Subcutaneous abdominal adipose tissue (tissue), 5 donors: Measurements from ENCODE around the gene WNT8B.

Experiments
- H3K27ac ChIP-seq: one replicate; pipeline ENCODE4 v1.7.0; 2013; ENCODE audit warnings: low read depth, mild to moderate bottlenecking, inconsistent platforms, low read length, moderate library complexity
- H3K27me3 ChIP-seq, 5 donors: one replicate each; pipeline ENCODE4 v1.7.0; 2013; ENCODE audit warnings: low read length in 5 of 5, inconsistent platforms in 1 of 5; ENCODE audit not compliant: control insufficient read depth in 5 of 5, insufficient read depth in 4 of 5
- H3K36me3 ChIP-seq, 5 donors: one replicate each; pipeline ENCODE4 v1.7.0; 2013; ENCODE audit warnings: low read length in 5 of 5; ENCODE audit not compliant: control insufficient read depth in 5 of 5, insufficient read depth in 5 of 5
- H3K4me1 ChIP-seq, 5 donors: one replicate each; pipeline ENCODE4 v1.7.0; 2013; ENCODE audit warnings: low read length in 5 of 5, mild to moderate bottlenecking in 3 of 5, moderate library complexity in 1 of 5; ENCODE audit not compliant: control insufficient read depth in 5 of 5, insufficient read depth in 5 of 5
- H3K4me3 ChIP-seq, 5 donors: one replicate each; pipeline ENCODE4 v1.7.0; 2013; ENCODE audit warnings: low read length in 5 of 5, low read depth in 1 of 5
- H3K9ac ChIP-seq, 5 donors: one replicate each; pipeline ENCODE4 v1.7.0; 2013; ENCODE audit warnings: low read length in 5 of 5, mild to moderate bottlenecking in 4 of 5, moderate library complexity in 3 of 5
- H3K9me3 ChIP-seq, 5 donors: one replicate each; pipeline ENCODE4 v1.7.0; 2013; ENCODE audit warnings: low read length in 5 of 5; ENCODE audit not compliant: control insufficient read depth in 5 of 5
- donor health status: healthy.
- donor health status: healthy.
- donor health status: healthy.
- donor health status: healthy.
- donor health status: healthy.

The WNT8B gene, protein sequence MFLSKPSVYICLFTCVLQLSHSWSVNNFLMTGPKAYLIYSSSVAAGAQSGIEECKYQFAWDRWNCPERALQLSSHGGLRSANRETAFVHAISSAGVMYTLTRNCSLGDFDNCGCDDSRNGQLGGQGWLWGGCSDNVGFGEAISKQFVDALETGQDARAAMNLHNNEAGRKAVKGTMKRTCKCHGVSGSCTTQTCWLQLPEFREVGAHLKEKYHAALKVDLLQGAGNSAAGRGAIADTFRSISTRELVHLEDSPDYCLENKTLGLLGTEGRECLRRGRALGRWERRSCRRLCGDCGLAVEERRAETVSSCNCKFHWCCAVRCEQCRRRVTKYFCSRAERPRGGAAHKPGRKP

DNA sequence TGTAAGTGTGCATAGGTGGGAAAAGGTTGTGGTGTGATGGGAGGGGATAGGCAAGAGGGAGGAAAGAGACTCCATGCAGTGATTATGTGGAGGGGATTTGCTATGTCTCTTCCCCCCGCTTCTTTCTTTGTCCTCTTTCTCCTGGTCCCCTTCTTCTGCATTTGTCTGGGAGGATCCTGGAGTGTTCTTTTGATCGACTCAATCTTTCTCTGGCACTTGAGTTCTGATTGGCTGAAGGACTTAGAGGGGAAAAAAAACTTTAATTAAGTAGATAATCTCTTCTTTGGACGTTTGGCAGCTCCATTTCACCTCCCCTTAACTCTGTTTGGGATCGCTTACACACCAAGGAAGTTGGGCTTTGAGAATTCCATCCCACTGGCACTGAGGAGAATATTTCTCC is at the start of gene WNT8B:
Gene WNT8B, plus strand, starts transcription at position 301 of the 400 bp plus-strand sequence. CDS start 160 bp downstream, outside the sequence.
- H3K27me3 ChIP-seq = no peaks in the 10 kb centered on the region
- no peaks in the 10 kb centered on the region for H3K9me3 ChIP-seq
- H3K9ac ChIP-seq = no peak within 1 kb of the TSS
- H3K27ac ChIP-seq = no peak within 1 kb of the TSS
- H3K4me1 ChIP-seq = no peaks in the 10 kb centered on the region
- no peak within 1 kb of the TSS for H3K4me3 ChIP-seq
- no peaks in the 10 kb centered on the region for H3K36me3 ChIP-seq

- H3K4me3 ChIP-seq = no peak overlapping the region
- H3K4me1 ChIP-seq = no peaks in the 10 kb centered on the region
- no peak overlapping the region for H3K9ac ChIP-seq
- no peaks in the 10 kb centered on the region for H3K36me3 ChIP-seq
- no peak overlapping the region for H3K27ac ChIP-seq
- no peaks in the 10 kb centered on the region for H3K27me3 ChIP-seq
- no peaks in the 10 kb centered on the region for H3K9me3 ChIP-seq
These were observed 49.6 kb upstream of the WNT8B start for GRCh38 chr10:100413173-100413572.

- no peaks in the 10 kb centered on the region for H3K4me1 ChIP-seq
- no peak overlapping the region for H3K27ac ChIP-seq
- H3K27me3 ChIP-seq = no peaks in the 10 kb centered on the region
- no peak overlapping the region for H3K4me3 ChIP-seq
- no peaks in the 10 kb centered on the region for H3K36me3 ChIP-seq
- H3K9me3 ChIP-seq = no peaks in the 10 kb centered on the region
- no peak overlapping the region for H3K9ac ChIP-seq
These were observed 42.8 kb upstream of the WNT8B start for GRCh38 chr10:100419911-100420449.

- no peaks in the 10 kb centered on the region for H3K36me3 ChIP-seq
- no peak overlapping the region for H3K27ac ChIP-seq
- no peaks in the 10 kb centered on the region for H3K4me1 ChIP-seq
- no peak overlapping the region for H3K4me3 ChIP-seq
- H3K9me3 ChIP-seq = no peaks in the 10 kb centered on the region
- H3K9ac ChIP-seq = no peak overlapping the region
- H3K27me3 ChIP-seq = no peaks in the 10 kb centered on the region
These were observed 35.4 kb upstream of the WNT8B start for GRCh38 chr10:100427374-100427773.

DNA sequence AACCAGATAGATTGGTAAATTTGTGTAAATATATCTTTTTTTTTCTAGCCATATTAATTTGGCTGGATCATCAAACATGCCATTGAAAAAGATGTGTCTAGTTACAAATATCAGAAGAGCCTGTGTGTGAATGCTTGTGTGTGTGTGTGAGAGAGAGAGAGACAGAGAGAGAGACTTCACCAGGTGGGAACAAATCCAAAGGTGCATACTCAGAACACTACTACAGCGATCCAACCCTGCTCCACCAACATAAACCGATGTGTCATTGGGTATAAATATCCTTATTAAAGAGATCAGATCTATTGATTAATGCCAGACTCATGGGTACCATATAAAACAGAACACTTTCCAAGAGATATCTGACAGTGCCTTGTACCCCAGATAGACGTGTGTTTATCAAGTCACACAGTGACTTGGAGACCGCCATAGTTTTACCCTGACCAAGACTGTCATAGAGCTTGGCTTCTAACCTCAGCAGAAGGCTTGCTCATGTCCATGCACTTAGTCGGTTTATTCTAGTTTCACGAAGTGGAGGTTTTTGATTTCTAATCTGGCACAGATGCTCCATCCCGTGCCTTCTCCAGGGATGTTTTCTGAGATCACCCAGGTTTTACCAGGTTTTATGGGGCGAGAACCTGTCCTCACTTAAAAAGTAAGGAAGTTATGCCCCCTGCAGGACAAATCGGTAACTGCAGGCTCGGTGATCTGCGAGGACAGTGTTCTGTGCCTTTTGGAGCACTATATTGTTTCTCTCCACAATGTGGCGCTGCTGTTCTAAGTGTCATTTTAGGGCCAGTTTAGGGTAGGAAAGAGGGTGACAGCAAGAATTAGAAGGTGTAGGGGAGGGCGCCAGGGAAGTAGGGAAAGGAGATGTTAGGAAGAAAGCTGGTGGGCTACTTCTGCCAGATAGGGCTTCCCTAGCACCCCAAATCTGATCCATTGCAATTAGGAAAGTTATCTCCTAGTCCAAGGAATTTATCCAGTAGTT is 29.3 kb upstream of the WNT8B start:
- H3K9ac ChIP-seq = no peak overlapping the region
- no peak overlapping the region for H3K27ac ChIP-seq
- no peak overlapping the region for H3K4me3 ChIP-seq
- H3K9me3 ChIP-seq = no peaks in the 10 kb centered on the region
- H3K36me3 ChIP-seq = no peaks in the 10 kb centered on the region
- no peaks in the 10 kb centered on the region for H3K4me1 ChIP-seq
- H3K27me3 ChIP-seq = no peaks in the 10 kb centered on the region

DNA sequence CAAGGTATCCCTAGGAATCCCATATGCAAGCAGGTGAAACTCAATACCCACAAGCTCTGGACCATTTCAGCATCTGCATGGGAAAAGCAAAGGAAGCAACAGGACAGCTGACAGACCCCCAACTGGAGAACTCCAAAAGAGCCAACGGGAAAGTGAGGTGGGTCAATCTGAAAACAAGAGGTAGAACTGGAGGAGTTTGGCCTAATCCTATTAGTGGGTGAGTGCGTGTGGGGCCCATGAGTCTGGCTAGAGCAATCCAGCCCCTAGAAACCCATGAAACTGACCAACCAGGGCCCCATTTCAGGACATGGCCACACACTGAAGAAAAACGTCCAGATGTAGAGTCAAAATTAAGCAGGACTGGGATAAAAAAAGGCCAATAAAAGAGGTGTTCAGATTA is 26.6 kb upstream of the WNT8B start:
- Histone ChIP-seq H3K27ac (no peak overlapping the region), H3K4me3 (no peak overlapping the region), H3K9me3 (no peaks in the 10 kb centered on the region), H3K9ac (no peak overlapping the region), H3K36me3 (no peaks in the 10 kb centered on the region), H3K4me1 (no peaks in the 10 kb centered on the region), H3K27me3 (no peaks in the 10 kb centered on the region)

GRCh38 chr10:100438674-100439315 is 24.0 kb upstream of the WNT8B start:
- H3K9ac ChIP-seq = no peak overlapping the region
- no peaks in the 10 kb centered on the region for H3K4me1 ChIP-seq
- no peak overlapping the region for H3K27ac ChIP-seq
- no peak overlapping the region for H3K4me3 ChIP-seq
- H3K27me3 ChIP-seq = no peaks in the 10 kb centered on the region
- H3K36me3 ChIP-seq = no peaks in the 10 kb centered on the region
- no peaks in the 10 kb centered on the region for H3K9me3 ChIP-seq

- no peak overlapping the region for H3K27ac ChIP-seq
- H3K9me3 ChIP-seq = peaks cover 0 to 5% (median 4%) of the 10 kb centered on the region in 5 donors
- no peaks in the 10 kb centered on the region for H3K36me3 ChIP-seq
- no peaks in the 10 kb centered on the region for H3K27me3 ChIP-seq
- no peak overlapping the region for H3K9ac ChIP-seq
- no peaks in the 10 kb centered on the region for H3K4me1 ChIP-seq
- H3K4me3 ChIP-seq = no peak overlapping the region
These were observed 20.3 kb upstream of the WNT8B start for GRCh38 chr10:100442548-100442947.

GRCh38 chr10:100446130-100446761 is 16.6 kb upstream of the WNT8B start:
- H3K27ac ChIP-seq = no peak overlapping the region
- no peaks in the 10 kb centered on the region for H3K36me3 ChIP-seq
- H3K4me3 ChIP-seq = peak overlapping the region in 1 of 5 donors; percentile 37
- peaks cover 0 to 5% (median 4%) of the 10 kb centered on the region in 5 donors for H3K9me3 ChIP-seq
- no peak overlapping the region for H3K9ac ChIP-seq
- no peaks in the 10 kb centered on the region for H3K4me1 ChIP-seq
- no peaks in the 10 kb centered on the region for H3K27me3 ChIP-seq
